Measurements from ENCODE around the gene ABCB9.
"Not testable (repeated sequence)": the region's sequence is repeated elsewhere in the genome, so short reads cannot be mapped to it uniquely, and the experiment has no call there.

ABCB9 gene

DNA sequence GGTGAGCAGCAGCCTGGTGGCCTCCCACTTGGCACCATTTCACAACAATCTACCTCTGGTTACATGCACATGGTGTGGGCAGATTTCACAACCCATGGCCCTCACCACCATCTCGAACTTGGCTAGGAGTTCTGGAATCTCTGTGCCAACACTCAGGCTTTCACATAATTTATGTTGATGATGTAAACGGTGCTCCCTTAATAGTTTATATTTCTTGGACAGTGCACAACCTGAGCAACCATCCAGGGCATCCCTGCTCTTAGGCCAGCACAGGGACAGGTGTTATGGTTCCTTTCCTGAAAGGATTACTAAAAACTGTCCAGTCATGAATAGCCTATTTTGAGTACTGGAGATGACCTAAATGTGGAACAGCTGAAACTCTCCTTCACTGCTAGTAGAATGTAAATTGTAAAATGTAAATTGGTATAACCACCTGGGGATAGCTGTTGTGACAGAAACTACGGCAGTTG lies 28.6 kb downstream of the ABCB9 start:
- no peak for DNase-seq (ENCODE audit: low read depth, low spot score)

DNA sequence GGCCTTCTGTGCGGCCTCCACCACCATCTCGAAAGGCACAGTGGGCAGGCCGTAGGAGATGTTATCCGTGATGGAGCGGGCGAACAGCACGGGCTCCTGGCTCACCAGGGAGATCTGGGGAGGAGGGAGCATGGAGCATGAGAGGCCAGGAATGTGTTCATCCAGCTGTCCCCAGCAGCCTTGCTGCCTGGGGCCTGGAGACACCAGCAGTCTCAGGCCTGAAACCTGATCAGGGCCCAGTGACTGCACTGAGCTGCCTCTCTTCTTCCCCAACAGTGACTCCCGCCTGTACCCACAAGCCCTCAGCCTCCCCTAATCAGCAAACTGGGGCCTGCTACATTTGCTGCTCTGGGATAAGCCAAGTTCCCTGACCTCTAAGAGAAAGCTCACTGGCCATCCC lies 30.9 kb downstream of the ABCB9 start:
- no peak for DNase-seq (ENCODE audit: low read depth, low spot score)

DNA sequence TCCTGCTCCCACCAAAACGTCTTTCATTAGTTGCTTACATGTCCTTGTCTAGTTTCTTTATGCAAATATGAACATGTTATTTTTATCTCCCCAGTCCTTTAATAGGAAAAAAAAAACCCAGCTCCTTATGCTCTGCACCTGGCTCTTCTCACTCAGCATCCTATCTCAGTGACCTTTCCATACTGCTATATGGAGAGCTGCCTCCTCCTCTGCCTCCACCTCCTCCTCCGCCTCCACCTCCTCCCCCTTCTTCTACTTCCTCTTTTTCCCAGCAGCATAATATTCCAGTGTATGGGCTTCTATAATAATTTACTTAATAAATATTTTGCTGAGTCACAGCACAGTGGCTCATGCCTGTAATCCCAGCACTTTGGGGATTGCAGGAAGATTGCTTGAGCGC lies 31.5 kb downstream of the ABCB9 start:
- no peak for DNase-seq (ENCODE audit: low read depth, low spot score)

DNA sequence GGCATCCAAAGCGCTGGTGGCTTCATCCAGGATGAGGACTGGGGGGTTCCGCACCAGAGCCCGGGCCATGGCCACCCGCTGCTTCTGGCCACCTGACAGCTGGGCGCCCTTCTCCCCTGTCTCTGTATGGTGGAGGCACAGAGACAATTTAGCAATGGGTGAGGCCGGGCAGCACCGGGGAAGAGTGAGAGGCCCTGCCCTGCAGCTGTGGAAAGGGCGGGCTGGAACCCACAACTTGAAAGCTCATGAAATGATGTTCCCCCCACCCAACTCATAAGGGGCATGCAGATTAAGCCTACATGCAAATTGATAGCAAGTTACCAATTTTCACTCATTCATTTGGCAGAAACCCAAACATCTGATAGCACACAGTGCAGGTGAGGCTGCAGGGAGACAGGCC lies 34.1 kb downstream of the ABCB9 start:
- no peak for DNase-seq (ENCODE audit: low read depth, low spot score)

DNA sequence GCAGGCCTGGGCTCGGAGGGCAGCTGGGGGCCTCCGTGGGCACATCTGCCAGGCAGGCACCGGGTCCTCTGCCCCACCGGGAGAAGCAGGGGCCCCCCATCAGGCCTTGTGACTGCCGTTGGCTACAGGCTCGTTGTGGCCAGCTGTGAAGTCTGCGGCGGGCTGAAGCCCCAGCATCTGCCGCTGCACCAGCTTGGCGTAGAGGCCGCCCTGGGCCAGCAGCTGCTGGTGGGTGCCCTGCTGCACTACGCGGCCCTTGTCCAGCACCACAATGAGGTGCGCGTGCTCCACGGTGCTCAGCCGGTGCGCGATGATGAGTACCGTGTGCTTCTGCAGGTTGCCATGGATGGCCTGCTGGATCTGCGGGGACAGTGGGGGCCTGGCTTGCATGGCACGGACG lies 36.5 kb downstream of the ABCB9 start:
- no peak for DNase-seq (ENCODE audit: low read depth, low spot score)

DNA sequence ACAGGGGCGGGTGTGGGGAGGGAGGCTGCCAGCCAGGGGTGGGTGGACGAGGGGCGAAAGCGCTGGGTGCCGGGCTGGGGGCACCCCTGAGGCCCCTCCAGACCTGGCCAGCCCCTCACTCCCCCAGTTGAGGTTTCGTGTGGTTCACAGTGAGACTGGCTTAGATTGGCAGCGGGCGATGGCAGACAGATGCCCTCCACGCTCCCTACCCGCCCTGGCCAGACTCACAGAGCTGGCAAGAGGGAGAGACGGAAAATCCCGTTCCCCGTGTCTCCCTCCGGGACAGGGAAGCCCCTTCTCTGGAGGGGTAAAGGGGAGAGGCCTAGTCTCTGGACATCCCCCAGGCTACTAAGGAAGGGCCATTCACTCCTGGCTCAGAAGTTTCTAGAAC lies 37.1 kb downstream of the ABCB9 start:
- no peak for DNase-seq (ENCODE audit: low read depth, low spot score)

DNA sequence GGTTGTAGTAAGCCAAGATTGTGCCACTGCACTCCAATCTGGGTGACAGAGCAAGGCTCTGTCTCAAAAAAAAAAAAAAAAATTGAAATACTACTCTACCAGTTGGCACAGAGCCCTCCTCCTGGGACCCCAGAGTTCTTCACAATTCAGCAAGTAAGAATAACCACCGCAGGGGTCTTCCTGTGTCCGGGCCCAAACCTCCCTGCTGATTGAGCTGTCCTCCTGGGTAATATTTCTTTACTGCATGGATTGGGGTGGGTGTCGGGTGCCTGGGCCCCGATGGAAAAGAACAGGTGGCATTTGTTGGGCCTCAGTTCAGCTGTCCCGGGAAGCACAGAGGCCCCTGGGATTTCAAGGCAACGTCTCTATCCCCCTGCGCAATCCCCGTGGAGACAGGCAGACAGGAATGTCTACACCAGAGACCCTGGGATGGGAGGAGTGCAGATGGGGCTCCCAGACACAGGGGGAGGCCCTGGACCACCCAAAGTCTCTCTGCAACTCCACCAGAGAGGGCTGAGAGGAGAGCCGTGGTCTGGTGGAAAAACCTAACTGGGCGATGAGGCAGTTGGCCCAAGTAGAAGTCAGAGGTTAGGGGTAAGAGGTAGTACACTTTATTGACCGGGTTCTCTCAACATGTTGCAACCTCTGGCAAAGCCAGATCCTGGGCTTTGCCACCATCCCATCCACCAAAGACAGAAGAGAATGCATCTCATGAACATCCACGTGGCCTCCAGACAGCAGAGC lies 37.7 kb downstream of the ABCB9 start:
- no peak for DNase-seq (ENCODE audit: low read depth, low spot score)

DNA sequence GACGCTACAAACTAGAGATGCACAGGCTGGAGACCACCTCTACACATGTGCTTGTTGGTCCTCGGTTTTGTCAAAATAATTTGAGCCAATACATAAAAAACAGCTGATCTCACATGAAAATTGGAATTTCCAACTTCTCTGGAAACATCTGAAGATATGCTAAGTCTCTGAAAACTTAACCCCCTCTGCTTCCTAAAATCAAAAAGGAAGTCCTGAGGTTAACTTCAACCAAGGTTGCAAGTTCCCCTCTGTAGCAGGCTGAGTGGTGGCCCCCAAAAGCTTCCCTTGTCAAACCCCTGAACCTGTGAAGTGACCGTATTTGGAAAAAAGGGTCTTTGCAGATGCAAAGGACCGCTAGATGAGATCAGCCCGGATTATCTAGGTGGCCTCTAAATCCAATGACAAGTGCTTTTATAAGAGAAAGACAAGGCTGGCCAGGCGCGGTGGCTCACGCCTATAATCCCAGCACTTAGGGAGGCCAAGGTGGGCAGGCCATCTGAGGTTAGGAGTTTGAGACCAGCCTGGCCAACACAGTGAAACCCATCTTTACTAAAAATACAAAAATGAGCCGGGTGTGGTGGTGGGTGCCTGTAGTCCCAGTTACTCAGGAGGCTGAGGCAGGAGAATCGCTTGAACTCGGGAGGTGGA lies 38.4 kb downstream of the ABCB9 start:
- DNase-seq (ENCODE audit: low read depth, low spot score): no peak

DNA sequence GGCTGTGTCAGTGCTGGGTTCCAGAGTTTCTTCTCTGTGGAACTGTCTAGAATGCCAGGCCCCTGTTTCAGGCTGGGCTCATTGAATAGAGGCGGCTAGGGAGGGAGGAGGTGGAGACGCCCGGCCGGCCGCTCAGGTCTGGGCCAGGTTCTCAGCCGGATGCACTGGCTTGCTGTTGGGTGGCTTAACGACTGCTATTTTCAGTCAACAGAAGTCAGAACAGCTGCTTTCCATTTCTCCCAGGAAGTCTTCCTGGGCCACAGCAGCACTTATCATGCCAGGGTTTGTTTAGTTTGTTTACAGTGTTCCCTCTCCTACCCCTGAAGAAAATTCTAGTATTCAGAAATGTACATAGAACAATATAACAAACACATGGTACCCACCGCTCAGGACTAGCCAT lies 44.3 kb downstream of the ABCB9 start:
- DNase-seq (ENCODE audit: low read depth, low spot score): no peak

DNA sequence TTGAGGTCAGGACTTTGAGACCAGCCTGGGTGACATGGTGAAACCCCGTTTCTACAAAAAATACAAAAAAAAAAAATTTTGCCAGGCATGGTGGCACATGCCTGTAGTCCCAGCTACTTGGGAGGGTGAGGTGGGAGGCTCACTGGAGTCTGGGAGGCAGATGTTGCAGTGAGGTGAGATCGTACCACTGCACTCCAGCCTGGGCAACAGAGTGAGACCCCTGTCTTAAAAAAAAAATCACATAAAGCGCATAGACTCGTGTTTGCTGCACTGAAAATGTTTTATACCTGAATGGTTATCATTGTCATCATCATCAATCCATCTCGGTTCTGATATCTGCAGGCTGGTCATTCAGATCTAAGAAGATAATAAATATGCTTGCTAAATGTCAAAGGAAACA lies 45.6 kb downstream of the ABCB9 start:
- DNase-seq (ENCODE audit: low read depth, low spot score): no peak

DNA sequence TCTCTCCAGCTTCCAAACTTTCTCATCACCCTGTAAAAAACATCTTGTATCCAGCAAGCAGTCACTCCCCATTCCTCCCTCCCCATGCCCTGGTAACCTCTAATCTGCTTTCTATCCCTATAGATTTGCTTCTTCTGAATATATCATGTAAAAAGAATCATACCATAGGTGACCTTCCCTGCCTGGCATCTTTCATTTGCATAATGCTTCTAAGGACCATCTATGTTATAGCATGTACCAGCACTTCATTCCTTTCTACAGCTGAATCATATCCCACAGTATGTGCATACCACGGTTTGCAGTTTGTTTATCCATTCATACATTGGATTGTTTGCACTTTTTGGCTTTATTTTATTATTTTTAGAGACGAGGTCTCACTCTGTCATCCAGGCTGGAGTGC lies 47.4 kb downstream of the ABCB9 start:
- DNase-seq (ENCODE audit: low read depth, low spot score): no peak

DNA sequence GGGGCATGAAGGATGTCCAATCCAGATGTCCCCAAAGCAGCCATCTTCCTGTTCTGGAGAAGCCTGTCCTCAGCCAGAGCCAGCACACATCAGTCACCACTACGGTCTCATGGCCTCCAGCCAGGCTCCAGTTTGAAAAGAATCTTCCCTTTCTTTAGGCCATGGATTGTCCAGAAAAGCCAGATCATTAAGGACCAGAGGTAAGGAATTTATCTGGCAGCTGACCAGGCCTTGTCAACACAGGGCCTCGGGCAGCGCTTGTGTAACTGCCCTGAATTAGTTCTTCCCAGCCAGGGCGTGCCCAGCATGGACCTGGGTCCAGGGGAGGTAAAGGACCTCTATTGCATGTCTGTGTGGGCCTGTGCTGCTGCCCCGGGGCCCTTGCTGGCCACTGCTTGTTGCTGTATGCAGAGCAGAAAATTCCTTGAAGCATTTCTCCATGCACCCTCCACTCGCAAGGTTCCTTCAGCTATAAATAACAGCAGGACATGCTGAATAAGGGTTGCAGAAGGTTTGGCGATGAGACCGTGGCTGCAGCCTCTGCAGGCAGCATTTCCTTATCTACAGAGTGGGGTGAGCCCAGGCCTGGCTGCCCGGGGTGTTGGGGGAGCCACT lies 48.6 kb downstream of the ABCB9 start:
- DNase-seq (ENCODE audit: low read depth, low spot score): no peak

DNA sequence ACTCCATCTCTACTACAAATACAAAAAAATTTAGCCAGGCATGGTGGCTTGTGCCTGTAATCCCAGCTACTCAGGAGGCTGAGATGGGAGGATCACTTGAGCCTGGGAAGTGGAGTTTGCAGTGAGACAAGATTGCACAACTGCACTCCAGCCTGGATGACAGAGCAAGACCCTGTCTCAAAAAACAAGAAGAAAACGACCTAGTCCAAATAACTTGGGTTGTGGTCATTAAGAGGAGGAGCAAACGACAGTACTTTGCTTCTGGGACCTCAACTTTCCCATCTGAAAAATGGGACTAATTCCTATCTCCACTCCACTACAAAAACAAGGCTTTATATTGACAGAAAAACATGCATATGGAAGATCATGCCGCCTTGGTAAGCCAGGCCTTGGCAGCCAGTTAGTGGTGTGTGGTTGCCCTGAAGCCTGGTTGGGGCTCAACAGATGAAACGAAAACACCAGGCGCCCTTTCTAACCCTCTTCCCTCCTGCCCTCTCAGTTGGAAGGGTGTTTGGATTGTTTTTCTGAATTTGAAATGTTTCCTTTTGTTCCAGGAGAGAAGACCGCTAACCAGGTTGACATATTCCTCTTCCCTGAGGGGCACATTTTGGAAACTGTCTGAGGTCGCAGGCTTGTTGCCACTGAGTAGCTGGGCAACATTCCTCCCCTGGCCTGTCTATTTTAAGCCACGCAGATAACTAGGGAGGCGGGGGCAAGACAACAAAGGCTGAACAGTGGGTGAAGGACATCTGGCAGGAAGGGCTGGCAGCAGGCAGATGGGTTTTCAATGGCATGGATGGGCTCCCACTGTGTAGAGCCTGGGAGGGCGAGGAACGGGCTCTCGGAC lies 56.6 kb downstream of the ABCB9 start:
- DNase-seq (ENCODE audit: low read depth, low spot score): no peak

DNA sequence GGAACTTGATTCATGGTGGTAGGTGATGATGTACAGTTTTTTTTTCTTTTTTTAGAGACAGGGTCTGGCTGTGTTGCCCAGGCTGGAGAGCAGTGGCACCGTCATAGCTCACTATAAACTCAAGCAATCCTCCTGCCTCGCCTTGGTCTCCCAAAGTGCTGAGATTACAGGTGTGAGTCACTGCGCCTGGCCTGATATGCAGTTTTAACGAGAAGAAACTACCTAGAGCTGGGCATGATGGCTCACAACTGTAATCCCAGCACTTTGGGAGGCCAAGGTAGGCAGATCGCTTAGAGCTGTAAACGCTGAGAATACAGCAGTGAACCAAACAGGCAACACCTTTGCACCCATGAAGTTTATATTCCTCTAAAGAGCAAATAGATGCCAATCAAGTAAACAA lies 57.3 kb downstream of the ABCB9 start:
- DNase-seq (ENCODE audit: low read depth, low spot score): no peak

DNA sequence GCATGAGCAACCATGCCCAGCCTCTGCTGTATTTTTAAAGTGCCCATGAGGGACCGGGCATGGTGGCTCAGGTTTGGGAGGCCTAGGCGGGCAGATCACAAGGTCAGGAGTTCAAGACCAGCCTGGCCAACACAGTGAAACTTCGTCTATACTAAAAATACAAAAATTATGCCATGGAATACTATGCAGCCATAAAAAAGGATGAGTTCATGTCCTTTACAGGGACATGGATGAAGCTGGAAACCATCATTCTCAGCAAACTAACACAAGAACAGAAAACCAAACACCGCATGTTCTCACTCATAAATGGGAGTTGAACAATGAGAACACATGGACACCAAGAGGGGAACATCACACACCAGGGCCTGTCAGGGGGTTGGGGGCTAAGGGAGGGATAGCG lies 61.0 kb downstream of the ABCB9 start:
- not testable (repeated sequence) for DNase-seq (ENCODE audit: low read depth, low spot score)

DNA sequence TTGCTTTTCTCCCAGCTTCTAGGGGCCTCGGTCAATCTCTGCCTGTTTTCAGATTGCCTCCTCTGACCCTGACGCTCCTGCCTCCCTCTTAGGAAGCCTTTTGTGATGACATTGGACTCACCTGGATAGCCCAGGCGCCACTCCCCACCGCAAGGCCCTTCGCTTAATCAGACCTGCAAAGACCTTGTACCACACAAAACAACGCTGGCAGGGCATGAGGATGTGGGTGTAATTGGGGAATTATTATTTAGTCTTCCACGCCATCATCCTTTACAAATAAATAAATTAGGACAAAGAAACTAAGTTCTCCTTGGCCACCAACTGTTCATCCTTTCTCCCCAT lies 62.6 kb downstream of the ABCB9 start:
- DNase-seq (ENCODE audit: low read depth, low spot score): no peak

DNA sequence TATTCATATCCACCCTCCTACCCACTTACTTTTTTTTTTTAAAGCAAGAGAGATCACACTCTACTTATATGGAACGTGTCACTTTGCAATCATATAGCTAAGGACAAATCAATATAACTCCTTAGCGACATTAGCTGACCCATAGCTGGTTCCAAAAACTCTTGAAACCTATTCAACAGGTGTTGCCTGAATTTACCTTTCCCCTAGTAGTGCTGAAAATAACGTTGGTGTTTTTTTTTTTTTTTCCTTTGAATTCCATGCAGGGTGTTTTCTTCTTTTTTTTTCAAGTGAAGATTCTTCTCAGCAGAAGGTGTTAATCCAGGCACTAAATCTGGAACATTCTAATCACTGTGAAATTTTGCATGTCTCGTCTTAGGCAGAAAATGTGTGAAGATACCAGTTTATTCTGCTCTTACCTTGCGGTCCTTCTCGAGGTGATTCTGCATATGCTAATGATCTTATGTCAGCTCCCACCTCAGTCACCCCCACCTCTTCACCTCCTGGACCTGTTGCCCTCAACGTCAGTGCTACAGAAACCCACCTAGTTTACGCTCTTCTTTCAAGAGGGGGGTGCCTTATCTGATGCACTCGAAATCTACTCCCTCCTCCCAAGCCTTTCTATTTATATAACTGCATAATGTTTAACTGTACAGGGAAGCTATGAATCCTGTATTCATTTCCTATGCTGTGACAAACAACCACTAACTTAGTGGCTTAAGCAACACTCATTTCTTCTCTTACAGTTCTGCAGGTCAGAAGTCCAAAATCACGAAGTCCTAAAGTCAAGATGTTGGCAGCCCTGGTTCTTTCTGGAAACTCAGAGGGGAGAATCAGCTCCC lies 63.2 kb downstream of the ABCB9 start:
- no peak for DNase-seq (ENCODE audit: low read depth, low spot score)

DNA sequence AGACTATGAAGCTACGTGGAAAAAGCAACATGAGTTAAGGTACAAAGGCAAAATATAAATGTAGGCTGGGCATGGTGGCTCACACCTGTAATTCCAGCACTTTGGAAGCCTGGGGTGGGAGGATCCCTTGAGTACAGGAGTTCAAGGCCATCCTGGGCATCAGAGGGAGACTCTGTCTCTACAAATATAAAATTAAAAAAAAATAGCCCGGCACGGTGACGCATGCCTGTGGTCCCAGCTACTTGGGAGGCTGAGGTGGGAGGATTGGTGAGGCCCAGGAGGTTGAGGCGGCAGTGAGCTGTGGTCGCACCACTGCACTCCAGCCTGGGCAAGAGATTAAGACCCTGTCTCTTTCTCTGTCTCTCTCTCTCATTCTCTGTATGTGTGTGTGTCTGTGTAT lies 66.4 kb downstream of the ABCB9 start:
- DNase-seq (ENCODE audit: low read depth, low spot score): no peak

DNA sequence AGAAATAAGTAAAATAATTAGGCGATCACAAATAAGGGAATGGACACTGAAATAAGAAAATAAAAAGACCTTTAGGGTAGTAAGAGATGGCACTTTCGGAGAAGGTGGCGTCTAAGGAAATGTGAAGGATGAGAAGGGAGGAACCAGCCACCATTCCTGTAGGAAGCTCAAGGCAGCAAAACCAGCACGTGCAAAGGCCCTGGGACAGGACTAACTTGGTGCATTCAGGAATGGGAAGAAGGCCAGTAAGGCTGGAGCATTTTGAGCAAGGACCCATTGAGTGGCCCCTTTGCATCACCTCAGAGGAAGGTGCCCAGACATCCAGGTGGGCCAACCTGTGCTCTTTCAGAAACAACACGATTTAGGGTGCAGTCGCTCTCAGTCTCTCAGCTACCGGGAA lies 69.6 kb downstream of the ABCB9 start:
- no peak for DNase-seq (ENCODE audit: low read depth, low spot score)

DNA sequence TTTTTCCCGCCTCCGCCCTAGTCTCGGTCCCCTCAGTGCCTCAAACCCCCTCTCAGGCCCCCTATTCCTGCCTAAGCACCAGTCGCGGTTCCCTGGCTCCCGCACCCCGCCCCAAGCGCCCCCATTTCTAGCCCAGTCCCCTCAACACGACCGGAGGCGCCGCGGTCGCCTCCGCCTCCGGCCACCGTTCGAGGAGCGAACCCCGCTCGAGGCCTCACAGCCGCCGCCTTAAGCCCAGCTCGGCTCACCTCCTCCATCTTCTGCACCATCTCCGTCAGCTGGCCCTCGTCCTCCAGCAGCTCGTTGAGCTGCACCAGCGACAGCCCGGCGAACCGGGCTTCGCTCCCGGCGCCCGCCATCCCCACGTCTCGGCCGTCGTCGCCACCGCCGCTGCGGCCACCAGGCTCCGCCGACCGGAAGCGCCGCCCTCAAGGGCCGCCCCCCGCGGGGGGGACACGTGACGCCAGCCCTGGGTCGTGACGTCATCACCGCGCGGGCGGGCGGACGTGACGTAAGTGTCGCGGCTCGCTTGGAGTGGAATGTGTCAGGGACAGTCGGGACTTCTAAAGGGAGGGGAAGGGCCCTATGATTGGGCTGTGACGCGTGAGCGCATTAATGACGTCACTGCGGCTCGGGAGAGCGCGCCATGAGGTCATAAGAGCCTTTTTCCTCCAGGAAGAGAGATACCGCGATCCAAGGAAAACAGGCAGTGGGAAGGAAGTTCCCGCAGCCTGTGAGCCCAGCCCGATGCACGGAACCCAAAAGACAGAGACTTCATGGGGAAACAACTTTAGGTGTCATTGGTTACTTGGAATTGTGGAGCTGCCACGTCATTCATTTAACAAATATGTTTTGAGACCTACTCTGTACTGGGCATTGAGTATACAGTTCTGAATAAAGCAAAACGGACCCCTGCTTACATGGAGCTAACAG lies 70.3 kb downstream of the ABCB9 start, which contains the start of gene VPS37B:
TSS of gene VPS37B (minus strand) at position 421 of the 933 bp plus-strand sequence. CDS start at position 359, 62 bp downstream.
- DNase-seq (ENCODE audit: low read depth, low spot score): no peak
